Measurements from ENCODE around the gene EIF3I. TPM values are rescaled to one million over a fixed set of nuclear protein-coding genes. Genes with fewer than 3 reads are reported as not detected.

EIF3I gene
- total and polyA plus RNA-seq, 10 of the 15 experiments (the other 5 are each of a cell fraction or from before 2014, with no cell fraction given) = 208 to 606 (median 352) TPM

- H3K27ac ChIP-seq (ENCODE audit: control insufficient read depth, insufficient read depth) = 0 out of 2 replicates have a peak overlapping the region, but pooled peaks have one; percentile 15
- H3K4me2 ChIP-seq (ENCODE audit: control insufficient read depth, insufficient read depth) = peak overlapping the region; percentile 84
- CTCF ChIA-PET = interaction anchor here (1.0 to 6.0 kb wide), 7 partner anchors 8 to 176 kb away, joined by 4 to 46 read pairs (median 8); partner anchors contain the start of gene FAM167B
- intact Hi-C loops (cut with micrococcal nuclease; ENCODE audit: unreplicated experiment) = no loop called here
- WGBS (ENCODE audit: insufficient coverage, insufficient replicate concordance, low lambda C conversion rate, missing lambda C conversion rate) = 98% methylated on average over 3 of the region's 3 CpGs
- no peaks in the 10 kb centered on the region for H4K20me1 ChIP-seq (ENCODE audit: control insufficient read depth, insufficient read depth)
- BruUV-seq (replicated peaks) = TSS peak; percentile 64
- DNase-seq (ENCODE audit: low read depth, low spot score) (no peak), ATAC-seq (no peak), FAIRE-seq (no peak)
- peaks cover 10 to 22% of the 10 kb centered on the region in 2 experiments for H3K36me3 ChIP-seq (ENCODE audit: control insufficient read depth in 2 of 2, insufficient read depth in 2 of 2, low read length in 1 of 2)
- TF ChIP-seq CTCF (IDR thresholded peaks at IDR 0.05 in 2 of 3, conservative IDR thresholded peaks at IDR 0.05 in 1 of 3; ENCODE audit: control insufficient read depth in 2 of 3, extremely low read depth in 1 of 3, insufficient read depth in 1 of 3, low read depth in 3 of 3, low read length in 3 of 3) (peak in 1 of 3 experiments; percentile 14; a peak in 1 of 6 replicates), ZNF592 (IDR thresholded peaks at IDR 0.05) (no peak)
- RAD21 ChIA-PET (ENCODE audit: unreplicated experiment) = interaction anchor here (1.0 to 2.1 kb wide), 8 partner anchors 17 to 171 kb away, joined by 3 to 7 read pairs (median 4); partner anchors contain the start of genes BSDC1 and CCDC28B
- in situ Hi-C loops (cut with MboI) = no loop called here
- no peak overlapping the region for H2AFZ ChIP-seq (ENCODE audit: control insufficient read depth, low read depth, low read length)
- peaks cover 12% of the 10 kb centered on the region for H3K4me1 ChIP-seq (ENCODE audit: control insufficient read depth, insufficient read depth, low read length)
- peak overlapping the region; percentile 99 for H3K9ac ChIP-seq (ENCODE audit: control insufficient read depth, insufficient read depth, low read length)
- no peaks in the 10 kb centered on the region for H3K27me3 ChIP-seq (replicated peaks in 1 of 2; ENCODE audit: control insufficient read depth in 2 of 2, insufficient read depth in 2 of 2, low read length in 1 of 2)
- POLR2A ChIA-PET = interaction anchor here (0.5 to 1.5 kb wide), 6 partner anchors 17 to 116 kb away, joined by 3 to 7 read pairs (median 3); partner anchors contain the start of gene KPNA6
- H3K4me3 ChIP-seq = peak overlapping the region; percentile 89
- no peaks in the 10 kb centered on the region for H3K9me3 ChIP-seq (replicated peaks; ENCODE audit: control insufficient read depth, insufficient read depth, low read length)
- SMC1A ChIA-PET (ENCODE audit: uncharacterized antibody, unreplicated experiment) = interaction anchor here (0.7 to 2.5 kb wide), 11 partner anchors 18 to 187 kb away, joined by 3 to 13 read pairs (median 4); partner anchors contain the start of gene BSDC1
- H3K79me2 ChIP-seq (ENCODE audit: control insufficient read depth, insufficient read depth, low read length) = peaks cover 29% of the 10 kb centered on the region
Measured at GRCh38 chr1:32223683-32224082, 1.5 kb downstream of the EIF3I start.

Data from GM12878 (cell line).